ENCODE measurements around the gene TENM4. TPM values are rescaled to one million over a fixed set of nuclear protein-coding genes. Genes with fewer than 3 reads are reported as not detected.

The TENM4 gene
- total RNA-seq, 1 donor from 2014 or later: 112 TPM

DNA sequence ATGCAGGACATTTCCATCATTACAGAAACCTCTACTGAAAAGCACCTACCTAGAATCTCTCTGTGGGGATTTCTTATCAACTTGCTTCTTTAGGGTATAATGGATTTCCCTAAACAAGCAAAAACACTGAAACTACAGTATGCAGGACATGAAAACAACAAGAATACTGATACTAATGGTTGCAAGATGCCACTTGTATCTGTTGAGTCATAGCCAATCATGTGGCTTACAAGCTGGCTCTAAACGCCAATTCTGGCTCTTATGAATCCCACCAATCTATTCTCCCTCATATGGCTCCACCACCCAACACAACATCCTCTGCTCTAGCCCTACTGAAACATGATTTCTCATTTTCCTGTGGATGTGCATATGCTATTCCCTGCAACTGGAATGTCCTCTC lies 22.6 kb downstream of the TENM4 start:
- no peak for DNase-seq

DNA sequence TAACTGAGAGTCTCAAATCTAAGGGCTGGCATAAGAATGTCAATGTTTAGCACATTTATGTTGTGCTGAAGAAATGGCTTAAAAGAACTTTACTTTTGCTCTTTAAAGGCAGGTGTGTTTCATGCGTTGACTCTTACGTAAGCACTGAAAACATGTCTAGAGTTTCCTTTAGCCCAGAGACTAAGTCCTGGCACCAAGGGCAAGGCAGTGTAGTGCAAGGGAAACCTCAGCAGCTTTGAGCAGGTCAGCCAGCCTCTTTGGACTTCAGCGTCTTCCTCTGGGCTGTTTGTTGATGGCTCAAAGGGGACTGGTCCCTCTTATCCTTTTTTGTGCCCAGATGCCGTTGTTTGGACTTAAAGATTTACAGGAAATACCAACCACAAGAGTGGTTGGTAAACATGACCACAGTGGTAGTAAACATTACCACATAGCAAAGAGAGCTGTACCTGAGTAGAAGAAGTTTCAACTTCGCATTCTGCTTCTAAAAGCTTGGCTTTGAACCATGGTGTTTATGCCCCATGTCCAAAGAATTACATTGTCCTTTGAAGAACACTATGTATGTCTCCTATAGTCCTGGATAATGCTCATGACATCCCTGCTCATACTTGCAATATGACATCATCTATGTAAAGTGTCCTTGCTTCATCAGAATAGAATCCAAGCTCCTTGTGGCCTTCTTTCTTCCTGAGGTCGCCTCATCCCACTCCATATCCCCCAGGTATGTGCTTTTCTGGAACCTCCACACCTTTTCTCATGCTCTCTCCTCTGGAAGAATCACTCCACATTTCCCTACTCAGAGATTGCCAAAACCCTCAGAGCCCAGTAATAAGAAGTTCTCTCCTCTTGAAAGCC lies 23.5 kb downstream of the TENM4 start:
- DNase-seq: no peak

DNA sequence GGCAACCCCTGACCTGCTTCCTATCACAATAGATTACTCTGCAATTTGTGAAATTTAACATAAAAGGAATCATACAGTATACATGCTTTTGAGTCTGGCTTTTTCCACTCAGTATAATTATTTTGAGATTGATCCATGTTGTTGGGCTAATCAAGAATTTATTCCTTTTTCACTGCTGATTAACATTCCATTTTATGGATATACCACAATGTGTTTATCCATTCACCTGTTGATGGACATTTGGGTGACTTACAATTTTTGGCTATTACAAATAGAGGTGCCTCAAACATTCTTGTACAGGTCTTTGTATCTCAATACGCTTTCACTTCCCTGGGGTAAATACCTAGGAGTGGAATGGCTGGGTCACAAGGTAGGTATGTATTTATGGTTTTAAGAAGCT lies 24.9 kb downstream of the TENM4 start:
- no peak for DNase-seq

DNA sequence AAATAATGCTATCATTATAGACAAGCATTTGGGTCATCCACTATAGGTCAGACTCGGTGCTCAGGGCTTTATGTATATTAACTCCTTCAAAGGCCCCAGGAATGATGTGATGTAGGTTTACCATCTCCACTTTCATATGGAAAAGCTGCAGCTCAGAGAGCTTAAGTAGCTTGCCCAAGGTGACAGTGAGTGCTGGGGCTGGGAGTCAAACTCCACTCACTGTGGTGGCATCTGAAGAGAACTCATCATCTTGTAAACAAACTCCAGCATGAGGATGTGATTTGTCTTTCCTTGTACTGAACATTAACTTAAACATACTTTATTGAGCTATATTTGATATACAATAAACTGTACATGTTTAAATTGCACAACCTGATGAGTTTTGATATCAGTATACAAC lies 25.4 kb downstream of the TENM4 start:
- DNase-seq: no peak

DNA sequence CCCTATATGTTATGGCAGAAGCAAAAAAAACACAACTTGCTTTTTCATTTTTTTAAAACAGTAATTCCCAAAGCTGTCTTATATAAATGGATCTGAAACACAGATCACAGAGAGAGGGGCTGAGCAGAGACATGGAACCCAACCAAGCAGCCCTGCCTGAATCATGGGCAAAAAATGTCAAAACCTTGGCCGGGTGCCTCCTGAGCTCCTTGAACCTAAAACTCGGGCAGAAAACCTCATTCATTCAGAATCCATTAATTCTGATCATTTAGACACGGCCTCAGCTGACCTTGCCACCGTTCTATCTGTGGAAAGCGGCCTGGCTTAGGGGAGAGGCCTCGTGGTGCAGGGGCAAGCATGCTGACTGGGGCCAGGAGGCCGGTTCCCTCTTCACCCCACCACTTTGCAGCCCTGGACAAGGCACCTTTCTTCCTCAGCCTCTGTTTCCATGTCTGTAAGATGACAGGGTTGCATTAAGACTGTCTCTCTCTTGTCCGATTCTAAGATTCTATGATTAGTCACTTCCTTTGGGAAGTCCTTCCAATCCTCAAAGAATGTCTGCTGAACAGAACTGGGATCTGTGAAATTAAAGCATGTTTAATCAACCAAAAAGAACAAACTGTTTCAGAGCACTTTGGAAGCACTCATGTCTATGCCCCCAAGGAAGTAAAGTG lies 26.0 kb downstream of the TENM4 start:
- no peak for DNase-seq

DNA sequence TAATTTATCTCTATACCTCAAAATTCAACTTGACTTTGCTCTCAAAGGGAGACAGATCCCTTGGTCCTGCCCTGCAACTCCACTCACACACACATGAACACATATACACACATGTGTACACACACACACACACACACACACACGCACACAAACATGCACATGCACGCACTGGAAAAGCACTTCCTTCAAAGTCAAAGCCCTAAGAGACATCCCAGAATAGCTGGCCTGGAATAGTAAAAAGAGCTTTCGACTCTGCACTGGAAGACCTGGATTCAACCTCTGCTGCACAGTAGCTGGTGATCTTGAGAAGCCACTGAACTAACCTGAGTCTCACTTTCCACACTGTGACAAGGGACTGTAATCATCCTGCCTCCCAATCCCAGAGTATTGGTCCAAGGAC lies 26.8 kb downstream of the TENM4 start:
- DNase-seq: no peak

DNA sequence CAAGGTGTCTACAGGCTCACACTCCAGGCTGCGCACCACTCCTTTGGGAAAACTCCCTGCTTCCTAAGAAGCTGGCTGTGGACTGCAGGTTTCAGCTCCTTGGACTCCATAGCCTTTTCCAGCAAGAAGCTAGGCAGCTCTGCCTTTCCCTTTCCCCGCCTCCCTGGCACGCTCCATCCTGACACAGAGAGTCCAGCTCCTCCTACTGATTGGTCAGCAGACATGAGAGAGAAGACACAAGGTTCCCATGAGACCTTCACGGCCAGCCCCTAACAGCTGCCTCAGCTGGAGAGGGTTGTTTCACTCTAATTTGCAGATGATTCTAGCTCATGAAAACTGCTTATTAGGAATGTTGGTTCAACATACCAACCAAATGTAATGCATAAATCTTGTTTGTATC lies 27.6 kb downstream of the TENM4 start:
- DNase-seq: no peak

DNA sequence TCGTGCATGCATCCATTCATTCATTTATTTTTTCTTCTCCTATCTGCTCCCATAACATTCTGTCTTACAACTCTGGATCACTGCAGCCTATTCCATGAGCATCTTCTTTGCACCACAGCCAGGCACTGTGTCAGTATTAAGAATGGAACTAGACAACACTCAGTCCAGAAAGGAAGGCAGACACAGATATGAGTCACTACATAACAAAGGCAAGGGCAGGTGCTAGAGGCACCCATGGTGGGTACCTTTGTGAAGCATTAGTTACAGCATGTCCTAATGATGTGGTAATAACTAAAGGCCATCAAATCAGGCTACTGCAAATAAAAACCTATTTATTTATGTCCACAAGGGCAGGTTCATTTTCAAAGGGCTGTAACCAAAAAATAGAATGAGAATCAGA lies 28.1 kb downstream of the TENM4 start:
- no peak for DNase-seq

DNA sequence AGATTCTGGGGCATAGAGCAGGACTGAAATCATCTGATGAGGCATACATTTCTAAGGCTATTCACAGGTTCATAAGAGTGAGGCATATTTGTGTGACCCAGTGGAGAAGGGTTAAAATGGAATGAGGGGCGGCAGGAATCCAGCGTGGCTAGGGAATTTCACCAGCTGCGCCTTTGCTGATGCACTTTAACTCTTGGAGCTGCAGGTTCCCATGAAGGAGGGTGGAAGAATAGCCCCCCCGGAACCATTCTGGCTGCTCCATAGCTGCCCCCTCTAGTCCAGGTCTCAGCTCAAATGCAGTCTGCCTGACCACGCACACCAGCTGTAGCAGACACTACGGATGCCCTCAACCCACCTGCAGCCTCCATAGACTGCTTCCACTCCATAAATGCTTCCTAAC lies 31.5 kb downstream of the TENM4 start:
- no peak for DNase-seq

DNA sequence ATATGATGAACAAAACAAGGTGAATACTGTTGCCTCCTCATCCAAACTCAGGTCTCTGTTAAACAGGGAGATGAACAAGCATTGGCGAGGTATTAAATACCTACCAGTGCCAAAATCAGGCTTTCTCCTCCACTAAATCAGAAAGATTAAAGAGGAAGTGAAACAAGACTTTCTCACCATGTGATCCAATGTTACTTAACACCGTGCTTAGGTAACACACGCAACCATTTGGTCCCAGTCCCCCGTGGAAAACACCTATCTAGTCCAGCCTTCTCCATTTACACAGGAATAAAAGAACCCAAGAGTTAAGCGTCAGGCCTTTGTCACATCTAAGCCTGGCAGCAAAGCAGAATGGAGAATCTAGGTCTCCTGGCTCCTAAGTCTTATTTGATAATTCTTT lies 34.5 kb downstream of the TENM4 start:
- no peak for DNase-seq

DNA sequence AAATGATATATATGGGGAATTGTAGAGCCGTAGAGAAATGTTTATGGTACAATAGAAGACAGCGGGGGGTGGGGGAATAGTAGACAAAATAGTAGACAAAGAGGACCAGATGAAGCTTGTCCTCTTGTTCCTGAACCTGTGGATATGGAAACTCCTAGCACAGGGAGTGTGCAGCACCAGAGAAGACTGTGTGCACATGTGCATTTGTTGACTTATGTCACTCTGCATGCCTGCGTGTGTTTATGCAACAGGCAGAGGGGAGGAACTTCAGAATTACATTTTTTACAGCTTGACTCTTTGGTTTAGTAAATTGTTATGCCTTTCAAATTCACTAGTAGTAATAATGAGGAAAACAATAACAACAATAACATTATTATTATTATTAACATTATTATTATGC lies 36.0 kb downstream of the TENM4 start:
- no peak for DNase-seq

DNA sequence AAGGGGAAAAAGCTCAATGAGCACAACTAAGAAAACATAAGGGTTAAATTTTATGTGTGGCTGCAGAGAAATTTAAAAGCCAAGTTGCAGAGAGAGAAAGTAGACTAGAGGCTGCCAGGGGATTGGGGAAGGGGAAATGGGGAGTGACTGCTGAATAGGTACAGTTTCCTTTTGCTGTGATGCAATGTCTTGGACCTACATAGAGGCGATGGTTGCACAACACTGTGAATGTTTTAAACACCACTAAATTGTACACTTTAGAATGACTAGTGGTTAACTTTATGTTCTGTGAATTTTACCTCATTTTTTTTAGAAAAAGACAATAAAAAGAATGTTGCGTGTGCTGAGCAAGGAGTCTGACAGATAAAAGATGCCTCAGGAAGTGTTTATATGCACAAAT lies 36.5 kb downstream of the TENM4 start:
- no peak for DNase-seq

DNA sequence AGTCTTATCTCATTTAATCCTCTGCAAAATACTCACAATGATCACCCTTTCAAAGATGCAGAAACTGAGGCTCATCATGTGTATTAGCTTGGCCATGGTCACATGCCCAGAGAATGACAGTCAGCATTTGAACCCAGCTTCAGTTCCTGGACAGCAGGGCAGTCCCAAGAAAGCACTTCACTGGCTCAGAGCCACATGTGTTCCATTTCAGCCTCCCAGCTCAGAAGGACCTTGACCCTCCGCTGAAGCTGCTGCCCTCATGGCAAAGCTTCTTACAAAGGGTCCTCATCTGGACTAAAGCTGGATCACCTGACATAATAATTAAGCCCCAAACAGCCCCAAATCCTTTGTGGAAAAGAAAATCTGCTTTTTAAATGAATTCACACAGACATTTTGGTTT lies 37.0 kb downstream of the TENM4 start:
- no peak for DNase-seq

DNA sequence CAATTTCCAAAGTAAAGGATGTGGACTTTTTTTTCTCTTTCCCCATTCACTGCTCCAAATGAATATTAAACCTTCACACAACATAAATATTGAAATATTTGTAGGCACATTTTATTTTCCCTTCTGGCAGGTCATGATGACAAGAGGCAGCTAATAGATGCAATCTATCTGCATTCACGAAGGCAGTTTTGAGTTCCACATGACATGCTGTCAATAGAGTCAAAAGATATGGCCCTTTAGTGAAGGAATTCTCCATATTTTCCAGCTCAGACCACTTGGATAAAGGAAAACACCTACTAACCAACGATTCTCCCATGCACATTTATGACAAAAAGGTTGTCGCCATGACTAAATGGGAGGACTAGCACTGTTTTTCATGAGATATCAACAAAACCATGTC lies 37.9 kb downstream of the TENM4 start:
- no peak for DNase-seq

DNA sequence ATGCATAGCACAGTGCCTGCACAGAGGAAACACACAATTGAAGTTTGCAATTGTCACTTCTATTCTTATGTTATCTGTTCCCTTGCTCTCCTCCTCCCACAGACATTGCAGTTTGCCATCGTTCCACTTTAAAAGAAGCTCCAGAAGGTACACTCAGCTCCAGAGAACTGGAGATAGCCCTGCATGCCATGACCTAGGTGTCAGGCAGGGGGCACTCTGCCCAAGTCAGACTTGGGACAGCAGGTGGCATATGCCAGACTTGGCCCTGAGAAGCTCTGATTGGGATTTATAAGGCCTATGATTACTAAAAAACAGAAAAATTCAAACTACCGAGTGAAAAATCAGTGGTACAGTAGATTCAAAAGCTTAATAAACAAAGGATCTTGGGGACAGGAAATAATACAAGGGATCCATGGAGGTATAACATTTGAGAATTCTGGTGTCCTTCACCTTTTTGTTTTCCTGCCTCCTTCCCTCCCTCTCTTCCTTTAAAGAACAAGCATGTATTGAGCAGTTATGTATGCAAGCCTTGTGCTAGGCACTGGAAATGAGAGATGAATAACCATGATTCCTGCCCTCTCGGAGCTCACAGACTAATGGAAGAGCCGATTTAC lies 40.0 kb downstream of the TENM4 start:
- no peak for DNase-seq

DNA sequence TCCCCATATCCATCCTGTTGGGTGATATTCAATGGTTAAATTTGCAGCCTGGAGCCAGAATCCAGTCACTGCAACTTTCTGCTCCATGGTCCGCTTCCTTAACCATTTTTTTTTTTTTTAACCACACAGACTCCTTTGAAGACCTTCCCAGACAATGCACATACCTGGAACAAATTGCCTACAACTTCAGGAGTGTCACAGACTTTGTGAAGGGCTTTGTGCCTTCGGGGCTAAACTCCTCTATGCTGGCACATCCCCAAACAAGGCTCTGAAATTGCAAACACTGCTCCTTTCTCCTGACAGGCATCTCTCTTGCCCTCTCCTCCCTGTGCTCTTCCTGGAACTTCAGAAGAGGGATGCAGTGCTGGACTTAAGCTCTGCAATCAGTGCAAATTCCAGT lies 40.6 kb downstream of the TENM4 start:
- no peak for DNase-seq

DNA sequence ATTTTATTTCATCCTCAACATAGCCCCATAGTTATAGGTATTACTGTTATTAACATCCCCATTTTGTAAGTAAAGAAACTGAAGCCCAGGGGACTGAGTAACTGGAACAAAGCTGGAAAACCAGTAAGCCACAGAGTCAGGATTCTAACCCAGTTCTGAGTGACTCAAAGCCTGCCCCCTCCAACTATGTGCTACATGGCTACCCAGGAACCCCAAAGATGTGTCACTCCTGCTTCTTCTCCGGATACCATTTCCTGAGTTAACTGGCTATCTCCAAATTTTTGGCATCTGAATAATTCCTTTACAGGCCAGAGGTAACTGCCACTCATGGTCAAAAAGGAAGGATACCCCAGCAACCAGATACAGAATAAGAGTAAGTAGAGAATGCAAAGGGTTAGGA lies 43.6 kb downstream of the TENM4 start:
- no peak for DNase-seq

DNA sequence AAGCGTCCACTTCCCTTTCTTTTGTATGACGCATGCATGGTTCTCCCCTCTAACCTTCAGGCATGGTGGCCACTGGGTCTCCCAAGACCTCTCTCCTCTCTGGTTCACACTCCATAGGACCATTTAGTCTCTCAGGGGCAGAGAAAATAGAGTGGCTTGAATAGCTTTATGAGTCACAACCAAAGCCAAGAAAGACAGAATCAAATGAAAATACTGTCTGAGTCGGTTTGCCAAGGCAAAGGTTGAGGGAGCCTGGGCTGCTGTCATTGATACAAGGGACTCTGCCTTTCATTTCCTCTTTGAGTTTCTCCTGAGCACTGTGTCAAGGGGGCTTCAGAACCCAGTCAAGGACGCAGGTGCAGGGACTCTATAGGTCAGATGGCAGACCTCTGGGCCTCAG lies 44.2 kb downstream of the TENM4 start:
- no peak for DNase-seq

DNA sequence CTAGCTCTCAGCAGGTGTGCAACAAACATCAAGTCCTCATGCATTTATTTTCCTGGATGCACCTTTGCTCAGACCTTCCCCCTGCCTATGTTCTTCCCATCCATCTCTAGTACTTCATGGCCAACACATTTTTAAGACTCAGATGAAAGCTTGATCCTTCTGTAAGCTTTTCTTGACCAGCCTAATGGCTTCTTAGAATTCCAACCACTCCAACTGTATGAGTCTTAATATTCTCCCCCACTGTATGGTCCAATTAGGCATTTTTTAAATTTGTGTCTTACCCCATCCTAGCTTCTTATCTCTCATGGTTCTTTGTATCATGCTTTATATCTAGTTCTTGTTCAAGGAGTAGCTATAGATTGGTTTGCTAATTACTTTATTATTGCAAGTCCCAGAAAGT lies 44.8 kb downstream of the TENM4 start:
- no peak for DNase-seq

DNA sequence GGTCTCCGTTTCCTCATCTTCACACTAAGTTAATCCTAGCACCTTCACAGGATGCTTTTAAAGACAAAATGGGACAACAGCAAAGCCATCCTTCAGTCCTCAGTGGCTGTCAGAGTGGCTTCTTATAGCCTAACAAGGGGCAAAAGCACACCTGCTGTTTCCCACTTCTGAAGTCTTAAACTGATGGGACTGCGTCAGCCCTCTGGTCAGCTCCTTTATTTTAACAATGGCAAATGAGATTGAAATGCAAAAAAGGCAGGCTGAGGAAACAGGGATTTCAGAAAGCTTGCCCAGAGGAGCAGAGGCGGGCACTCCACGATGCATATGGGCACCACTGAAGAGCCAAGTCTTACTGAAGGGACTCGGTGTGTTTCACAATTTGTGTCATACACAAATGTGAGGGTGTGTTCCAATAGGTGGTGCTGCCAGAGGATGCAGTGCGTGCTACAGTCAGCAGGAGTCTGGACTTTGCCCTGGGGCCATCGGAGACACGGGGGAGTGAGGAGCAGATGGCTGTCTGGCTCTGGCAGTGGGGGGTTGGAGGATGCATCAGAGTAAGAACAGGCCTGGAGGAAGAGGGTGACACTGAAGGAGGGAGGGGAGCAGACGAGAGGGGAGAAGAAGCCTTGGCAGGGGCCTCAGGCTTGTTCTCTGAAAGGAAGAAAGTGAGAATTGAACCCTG lies 47.3 kb downstream of the TENM4 start:
- no peak for DNase-seq

DNA sequence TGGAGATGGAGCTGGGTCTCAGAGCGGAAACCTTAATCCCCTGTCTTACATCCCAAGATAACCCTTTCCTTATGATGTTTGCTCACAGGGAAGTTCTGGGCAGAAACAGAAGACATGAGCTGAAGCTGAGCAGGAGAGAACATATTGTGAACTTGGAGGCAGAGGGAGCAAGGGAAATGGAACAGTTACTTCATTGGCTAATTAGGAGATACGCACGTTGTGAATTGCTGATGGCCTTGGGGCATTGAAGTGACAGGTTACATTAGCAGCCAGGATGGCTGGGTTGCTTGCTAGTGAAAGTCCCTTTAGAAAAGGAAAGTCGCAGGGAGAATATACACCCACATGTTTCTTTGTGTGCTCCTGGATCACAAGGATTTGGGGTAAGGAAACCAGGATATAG lies 48.7 kb downstream of the TENM4 start:
- DNase-seq: no peak

DNA sequence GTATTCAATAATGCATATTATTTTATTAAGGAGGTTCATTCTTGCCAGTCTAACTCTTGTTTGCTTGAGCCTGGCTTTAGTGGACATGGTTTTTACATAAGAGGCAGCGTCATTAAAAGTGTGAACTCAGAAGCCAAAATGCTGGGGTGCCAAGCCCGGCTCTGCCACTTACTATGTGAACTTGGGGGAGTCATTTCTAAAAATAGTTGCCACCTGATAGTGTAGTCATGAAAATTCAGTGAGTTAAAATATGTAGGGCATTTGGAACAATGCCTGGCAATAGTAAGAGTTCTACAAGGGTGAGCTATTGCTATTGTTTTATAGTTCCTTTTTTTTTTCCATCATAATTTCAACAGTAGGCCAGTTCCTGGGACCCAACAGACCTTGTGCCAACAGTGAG lies 49.9 kb downstream of the TENM4 start:
- DNase-seq: no peak

DNA sequence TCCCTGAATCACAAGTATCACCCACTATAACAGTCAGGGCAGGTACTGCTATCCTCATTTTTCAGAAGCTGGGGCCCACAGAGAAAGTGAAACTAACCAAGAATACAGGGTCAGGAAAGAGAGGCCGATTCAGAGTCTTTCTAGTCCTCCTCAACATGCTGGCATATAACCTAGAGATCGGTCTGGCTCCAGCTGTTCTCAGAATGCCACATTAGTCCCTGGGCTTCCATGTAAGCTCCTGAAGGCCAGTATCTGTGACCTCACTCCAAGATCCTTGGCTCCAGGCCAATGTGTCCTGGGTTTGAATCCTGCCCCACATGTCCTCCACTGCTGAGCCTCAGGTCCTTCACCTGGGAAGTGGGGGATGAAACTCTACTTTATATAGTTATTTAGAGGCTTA lies 50.4 kb downstream of the TENM4 start:
- no peak for DNase-seq

All from occipital lobe (tissue), 2 donors.